ENCODE results near the gene WDR43.

WDR43 gene

DNA sequence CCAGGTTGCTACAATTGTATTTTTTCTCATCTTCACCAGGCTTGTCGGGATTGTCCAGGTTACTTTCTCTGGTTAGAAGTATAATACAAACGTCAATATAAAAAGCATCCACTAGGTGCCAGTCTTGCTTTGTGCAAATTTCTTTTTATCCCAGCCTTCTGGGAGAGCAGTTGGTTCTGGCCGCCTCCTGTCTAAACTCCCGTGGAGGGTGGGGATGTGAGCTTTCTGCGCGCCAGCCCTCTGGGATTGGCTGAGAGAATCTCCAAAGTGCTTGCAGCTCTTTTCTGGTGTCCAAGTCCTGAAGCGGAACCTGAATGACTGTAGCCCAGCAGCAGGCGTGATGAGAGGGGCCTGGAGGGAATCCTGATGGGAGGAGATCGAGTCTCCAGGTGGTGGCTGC lies 64.2 kb downstream of the WDR43 start:
- TF ChIP-seq, protein P1, sequence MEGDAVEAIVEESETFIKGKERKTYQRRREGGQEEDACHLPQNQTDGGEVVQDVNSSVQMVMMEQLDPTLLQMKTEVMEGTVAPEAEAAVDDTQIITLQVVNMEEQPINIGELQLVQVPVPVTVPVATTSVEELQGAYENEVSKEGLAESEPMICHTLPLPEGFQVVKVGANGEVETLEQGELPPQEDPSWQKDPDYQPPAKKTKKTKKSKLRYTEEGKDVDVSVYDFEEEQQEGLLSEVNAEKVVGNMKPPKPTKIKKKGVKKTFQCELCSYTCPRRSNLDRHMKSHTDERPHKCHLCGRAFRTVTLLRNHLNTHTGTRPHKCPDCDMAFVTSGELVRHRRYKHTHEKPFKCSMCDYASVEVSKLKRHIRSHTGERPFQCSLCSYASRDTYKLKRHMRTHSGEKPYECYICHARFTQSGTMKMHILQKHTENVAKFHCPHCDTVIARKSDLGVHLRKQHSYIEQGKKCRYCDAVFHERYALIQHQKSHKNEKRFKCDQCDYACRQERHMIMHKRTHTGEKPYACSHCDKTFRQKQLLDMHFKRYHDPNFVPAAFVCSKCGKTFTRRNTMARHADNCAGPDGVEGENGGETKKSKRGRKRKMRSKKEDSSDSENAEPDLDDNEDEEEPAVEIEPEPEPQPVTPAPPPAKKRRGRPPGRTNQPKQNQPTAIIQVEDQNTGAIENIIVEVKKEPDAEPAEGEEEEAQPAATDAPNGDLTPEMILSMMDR (conservative IDR thresholded peaks at IDR 0.05; ENCODE audit: low read depth, low read length), result peak; percentile 56
- no peak overlapping the region for H3K4me3 ChIP-seq (ENCODE audit: low read length)
- DNase-seq (ENCODE audit: low read depth), result no peak

DNA sequence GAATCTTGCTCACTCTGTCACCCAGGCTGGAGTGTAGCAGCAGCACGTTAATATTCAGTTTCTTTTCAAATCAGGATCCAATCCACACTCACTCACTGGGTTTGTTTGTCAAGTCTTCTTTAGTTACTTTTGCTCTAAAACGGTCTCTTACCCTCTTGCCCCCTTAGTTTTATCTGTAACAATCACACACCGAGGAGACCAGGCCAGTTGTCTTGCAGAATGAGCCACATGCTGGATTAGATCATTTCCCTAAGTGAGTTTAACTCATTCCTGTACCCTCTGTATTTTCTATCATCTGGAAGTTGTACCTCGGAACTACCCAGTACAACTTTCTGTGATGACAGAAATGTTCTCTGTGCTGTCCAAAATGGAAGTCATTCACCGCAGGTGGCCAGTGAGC lies 65.9 kb downstream of the WDR43 start:
- no peak overlapping the region for H3K4me3 ChIP-seq (ENCODE audit: low read length)
- DNase-seq (ENCODE audit: low read depth), result no peak
- TF ChIP-seq, protein P1 (conservative IDR thresholded peaks at IDR 0.05; ENCODE audit: low read depth, low read length), result no peak

DNA sequence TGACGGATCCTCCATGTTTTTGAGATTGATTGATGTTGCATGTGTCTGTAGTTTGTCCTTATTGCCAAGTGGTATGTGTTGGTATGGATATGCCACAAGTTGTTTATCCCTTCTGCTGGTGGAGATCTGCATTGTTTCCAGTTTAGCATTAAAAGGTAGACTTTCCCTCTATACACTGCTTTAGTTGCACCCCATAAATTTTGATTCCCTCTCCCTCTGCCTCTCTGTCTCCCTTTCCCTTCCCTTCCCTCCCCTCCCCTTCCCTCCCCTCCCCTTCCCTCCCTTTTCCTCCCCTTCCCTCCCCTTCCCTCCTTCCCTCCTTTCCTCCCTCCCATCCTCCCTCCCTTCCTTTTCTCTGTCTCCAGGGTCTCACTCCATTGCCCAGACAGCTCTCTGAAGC lies 68.0 kb downstream of the WDR43 start:
- TF ChIP-seq, protein P1 (conservative IDR thresholded peaks at IDR 0.05; ENCODE audit: low read depth, low read length), result no peak
- no peak overlapping the region for H3K4me3 ChIP-seq (ENCODE audit: low read length)
- DNase-seq (ENCODE audit: low read depth), result no peak

DNA sequence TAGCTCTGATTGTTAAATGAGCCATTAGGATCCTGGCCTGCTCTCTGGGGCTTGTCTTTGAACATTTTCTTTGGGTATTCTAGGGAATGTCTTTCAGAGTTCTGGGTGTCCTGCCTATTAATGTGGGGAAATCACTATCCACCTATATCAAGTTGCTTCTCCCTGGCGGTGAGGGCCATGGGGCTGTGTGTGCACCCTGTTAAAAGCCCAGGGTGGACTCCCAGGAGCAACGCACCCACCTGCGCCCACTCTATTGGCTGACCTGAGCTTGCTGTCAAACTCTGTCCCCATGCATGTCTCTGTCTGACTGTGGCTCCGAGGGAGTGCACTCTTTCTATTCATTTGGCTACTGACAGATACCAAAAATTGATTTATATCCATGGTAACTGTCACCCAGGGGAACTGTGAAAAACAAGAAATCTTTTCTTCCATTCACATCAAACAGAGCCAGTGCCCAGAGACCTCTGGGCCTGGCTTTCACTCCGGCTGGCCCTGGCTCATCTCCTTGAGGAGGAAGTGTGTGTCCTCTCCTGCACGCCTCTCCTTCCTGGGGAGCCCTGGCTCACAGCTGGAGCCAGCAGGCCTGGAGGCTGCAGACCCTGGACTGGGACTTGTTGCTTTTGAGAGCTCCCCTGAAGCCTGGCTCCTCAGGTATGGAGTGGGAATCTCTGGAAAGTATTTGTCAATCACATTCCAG lies 76.1 kb downstream of the WDR43 start:
- H3K4me3 ChIP-seq (ENCODE audit: low read length), result no peak overlapping the region
- TF ChIP-seq, protein P1 (conservative IDR thresholded peaks at IDR 0.05; ENCODE audit: low read depth, low read length), result no peak
- no peak for DNase-seq (ENCODE audit: low read depth)

DNA sequence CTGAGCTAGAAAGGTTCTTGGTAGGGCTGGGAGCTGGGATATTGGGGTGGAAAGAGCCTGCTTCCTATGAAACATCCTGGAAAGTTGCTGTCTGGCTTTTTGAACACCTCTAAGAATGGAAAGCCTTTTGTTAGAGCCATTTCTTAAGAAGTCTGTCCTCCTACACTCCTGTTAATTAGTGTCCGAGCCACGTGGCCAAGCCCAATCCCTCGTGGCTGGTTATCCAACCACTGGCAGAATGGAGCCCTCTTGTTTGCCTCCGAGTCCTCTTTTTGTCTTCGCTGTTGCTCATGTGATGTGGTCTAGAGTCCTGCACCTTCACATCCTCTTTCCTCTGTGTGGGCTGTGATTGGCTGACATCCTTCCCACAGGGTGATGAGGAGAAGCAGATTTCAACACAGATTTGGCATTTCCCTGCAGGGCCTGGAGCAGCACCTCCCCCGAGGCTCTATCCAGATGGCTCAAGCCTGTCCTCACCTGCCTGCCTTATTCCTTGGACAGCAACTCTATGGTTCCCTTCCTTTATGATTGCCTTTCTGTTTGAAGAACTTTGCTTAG lies 78.4 kb downstream of the WDR43 start:
- TF ChIP-seq, protein P1 (conservative IDR thresholded peaks at IDR 0.05; ENCODE audit: low read depth, low read length), result no peak
- H3K4me3 ChIP-seq (ENCODE audit: low read length), result no peak overlapping the region
- no peak for DNase-seq (ENCODE audit: low read depth)

DNA sequence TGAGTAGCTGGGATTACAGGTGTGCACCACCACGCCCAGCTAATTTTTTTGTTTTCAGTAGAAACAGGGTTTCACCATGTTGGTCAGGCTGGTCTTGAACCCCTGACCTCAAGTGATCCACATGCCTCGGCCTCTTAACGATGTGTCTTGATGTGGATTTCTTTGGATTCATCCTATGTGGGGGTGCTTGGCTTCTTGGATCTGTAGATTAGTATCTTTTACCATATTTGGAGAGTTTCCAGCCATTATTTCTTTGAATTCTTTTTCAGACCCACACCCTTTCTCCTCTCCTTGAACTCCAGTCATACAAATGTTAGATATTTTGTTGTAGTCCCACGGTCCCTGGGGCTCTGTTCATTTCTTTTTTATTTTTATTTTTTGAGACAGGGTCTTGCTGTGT lies 79.8 kb downstream of the WDR43 start:
- H3K4me3 ChIP-seq (ENCODE audit: low read length), result no peak overlapping the region
- TF ChIP-seq, protein P1 (conservative IDR thresholded peaks at IDR 0.05; ENCODE audit: low read depth, low read length), result no peak
- no peak for DNase-seq (ENCODE audit: low read depth)

DNA sequence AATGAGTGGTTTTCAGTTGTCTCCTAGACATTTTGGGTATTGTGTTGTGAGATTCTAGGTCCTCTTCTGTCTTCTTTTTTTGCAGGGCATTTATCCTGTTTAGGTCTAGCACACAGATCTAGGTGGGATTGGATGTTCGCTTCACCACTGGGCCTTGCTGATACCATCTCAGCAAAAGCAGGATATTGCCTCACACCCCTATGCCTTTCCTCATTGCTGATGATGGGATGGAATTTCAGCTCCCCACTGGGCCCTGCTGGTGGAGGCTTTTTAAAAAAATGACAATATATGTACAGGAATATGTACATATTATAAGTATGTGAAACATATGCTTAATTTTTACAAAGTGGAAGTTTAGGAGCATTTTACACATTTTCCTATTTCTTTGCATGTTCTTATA lies 81.2 kb downstream of the WDR43 start:
- TF ChIP-seq, protein P1 (conservative IDR thresholded peaks at IDR 0.05; ENCODE audit: low read depth, low read length), result no peak
- no peak overlapping the region for H3K4me3 ChIP-seq (ENCODE audit: low read length)
- DNase-seq (ENCODE audit: low read depth), result no peak
